ENCODE measurements around the gene CAMK2N1. TPM values are rescaled to one million over a fixed set of nuclear protein-coding genes. Genes with fewer than 3 reads are reported as not detected.

Gene CAMK2N1
- total and polyA plus RNA-seq, 4 donors = 12.3 to 15.1 (median 13.9) TPM

DNA sequence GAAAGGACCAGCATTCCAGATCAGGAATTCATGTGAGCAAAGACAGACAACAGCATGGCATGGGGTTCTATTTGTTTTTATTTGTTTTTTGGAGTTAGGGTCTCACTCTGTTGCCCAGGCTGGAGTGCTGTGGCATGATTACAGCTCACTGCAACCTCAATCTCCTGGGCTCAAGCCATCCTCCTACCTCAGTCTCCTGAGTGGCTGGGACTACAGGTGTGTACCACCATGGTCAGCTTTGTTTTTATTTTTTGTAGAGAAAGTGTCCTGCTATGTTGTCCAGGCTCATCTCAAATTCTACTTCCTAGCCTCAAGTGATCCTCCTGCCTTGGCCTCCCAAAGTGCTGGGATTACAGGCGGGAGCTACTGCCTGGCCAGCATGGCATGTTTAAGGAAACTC lies 9.7 kb upstream of the CAMK2N1 start (continued):
- TF ChIP-seq, protein P1, sequence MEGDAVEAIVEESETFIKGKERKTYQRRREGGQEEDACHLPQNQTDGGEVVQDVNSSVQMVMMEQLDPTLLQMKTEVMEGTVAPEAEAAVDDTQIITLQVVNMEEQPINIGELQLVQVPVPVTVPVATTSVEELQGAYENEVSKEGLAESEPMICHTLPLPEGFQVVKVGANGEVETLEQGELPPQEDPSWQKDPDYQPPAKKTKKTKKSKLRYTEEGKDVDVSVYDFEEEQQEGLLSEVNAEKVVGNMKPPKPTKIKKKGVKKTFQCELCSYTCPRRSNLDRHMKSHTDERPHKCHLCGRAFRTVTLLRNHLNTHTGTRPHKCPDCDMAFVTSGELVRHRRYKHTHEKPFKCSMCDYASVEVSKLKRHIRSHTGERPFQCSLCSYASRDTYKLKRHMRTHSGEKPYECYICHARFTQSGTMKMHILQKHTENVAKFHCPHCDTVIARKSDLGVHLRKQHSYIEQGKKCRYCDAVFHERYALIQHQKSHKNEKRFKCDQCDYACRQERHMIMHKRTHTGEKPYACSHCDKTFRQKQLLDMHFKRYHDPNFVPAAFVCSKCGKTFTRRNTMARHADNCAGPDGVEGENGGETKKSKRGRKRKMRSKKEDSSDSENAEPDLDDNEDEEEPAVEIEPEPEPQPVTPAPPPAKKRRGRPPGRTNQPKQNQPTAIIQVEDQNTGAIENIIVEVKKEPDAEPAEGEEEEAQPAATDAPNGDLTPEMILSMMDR (IDR thresholded peaks at IDR 0.05; ENCODE audit: low read depth, low read length, missing input control) = no peak
- TF ChIP-seq RXRA (IDR thresholded peaks at IDR 0.05) (no peak), NR2F2 (IDR thresholded peaks at IDR 0.05) (no peak)

DNA sequence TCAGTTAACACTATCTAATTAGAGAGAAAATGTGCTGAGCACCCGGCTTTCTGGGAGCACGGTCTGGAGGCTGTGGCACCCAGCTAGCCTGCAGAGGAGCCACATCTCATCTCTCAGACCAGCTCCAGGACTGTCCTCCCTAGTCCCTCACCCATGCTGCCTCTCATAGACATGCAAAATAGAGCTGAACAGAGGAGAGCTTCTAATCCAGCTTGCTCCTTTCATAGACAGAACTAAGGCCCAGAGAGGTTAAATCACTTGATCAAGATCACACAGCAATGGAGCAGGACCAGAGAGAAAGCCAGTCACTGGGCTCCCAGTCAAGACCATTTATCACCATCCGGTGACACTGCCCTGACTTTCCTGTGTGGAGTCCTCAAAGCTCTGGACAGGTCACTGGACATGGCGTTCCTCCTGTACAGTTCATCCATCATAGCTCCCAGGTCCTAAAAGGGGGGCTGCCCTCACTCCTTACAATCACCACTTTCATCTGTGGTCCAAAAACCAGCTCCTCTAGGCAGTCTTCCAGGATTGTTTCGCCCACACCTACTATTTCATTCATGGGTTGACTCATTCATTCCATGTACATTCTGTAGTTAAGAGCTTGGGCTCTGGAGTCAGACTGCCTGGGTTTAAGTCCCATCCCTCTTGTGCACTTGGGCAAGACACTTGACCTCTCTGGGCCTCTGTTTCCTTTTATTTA lies 8.8 kb upstream of the CAMK2N1 start:
- H3K9ac ChIP-seq (ENCODE audit: low read depth in 1 of 2, low read length in 2 of 2) = no peak overlapping the region
- H3K9me3 ChIP-seq (ENCODE audit: control insufficient read depth in 4 of 4, low read length in 3 of 4) = no peaks in the 10 kb centered on the region
- WGBS = 64% methylated on average over 5 of the region's 5 CpGs
- peaks cover 0 to 6% (median 3%) of the 10 kb centered on the region in 4 donors for H3K4me1 ChIP-seq (ENCODE audit: control insufficient read depth in 4 of 4, insufficient read depth in 4 of 4, low read length in 3 of 4)
- peaks cover 2 to 15% (median 3%) of the 10 kb centered on the region in 4 donors for H3K36me3 ChIP-seq (ENCODE audit: control insufficient read depth in 4 of 4, insufficient read depth in 3 of 4, low read depth in 1 of 4, low read length in 3 of 4)
- H3K27me3 ChIP-seq (ENCODE audit: control insufficient read depth in 4 of 4, insufficient read depth in 4 of 4, low read length in 3 of 4) = no peaks in the 10 kb centered on the region
- no peak overlapping the region for H3K4me3 ChIP-seq (ENCODE audit: low read depth in 1 of 3, low read length in 3 of 3)
- H3K27ac ChIP-seq (ENCODE audit: low read depth in 1 of 2, low read length in 2 of 2) = no peak overlapping the region
- TF ChIP-seq NR2F2 (IDR thresholded peaks at IDR 0.05) (no peak), TAF1 (conservative IDR thresholded peaks at IDR 0.05) (no peak), SP1 (IDR thresholded peaks at IDR 0.05) (no peak), GABPA (IDR thresholded peaks at IDR 0.05 in 1 of 2, conservative IDR thresholded peaks at IDR 0.05 in 1 of 2) (no peak), HNF4G (IDR thresholded peaks at IDR 0.05) (no peak), FOXA1 (IDR thresholded peaks at IDR 0.05) (no peak), RAD21 (IDR thresholded peaks at IDR 0.05) (no peak)
- TF ChIP-seq, protein P1 (IDR thresholded peaks at IDR 0.05; ENCODE audit: low read depth, low read length, missing input control) = no peak
- TF ChIP-seq, protein P2, sequence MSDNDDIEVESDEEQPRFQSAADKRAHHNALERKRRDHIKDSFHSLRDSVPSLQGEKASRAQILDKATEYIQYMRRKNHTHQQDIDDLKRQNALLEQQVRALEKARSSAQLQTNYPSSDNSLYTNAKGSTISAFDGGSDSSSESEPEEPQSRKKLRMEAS (IDR thresholded peaks at IDR 0.05) = no peak
- TF ChIP-seq, protein P3, sequence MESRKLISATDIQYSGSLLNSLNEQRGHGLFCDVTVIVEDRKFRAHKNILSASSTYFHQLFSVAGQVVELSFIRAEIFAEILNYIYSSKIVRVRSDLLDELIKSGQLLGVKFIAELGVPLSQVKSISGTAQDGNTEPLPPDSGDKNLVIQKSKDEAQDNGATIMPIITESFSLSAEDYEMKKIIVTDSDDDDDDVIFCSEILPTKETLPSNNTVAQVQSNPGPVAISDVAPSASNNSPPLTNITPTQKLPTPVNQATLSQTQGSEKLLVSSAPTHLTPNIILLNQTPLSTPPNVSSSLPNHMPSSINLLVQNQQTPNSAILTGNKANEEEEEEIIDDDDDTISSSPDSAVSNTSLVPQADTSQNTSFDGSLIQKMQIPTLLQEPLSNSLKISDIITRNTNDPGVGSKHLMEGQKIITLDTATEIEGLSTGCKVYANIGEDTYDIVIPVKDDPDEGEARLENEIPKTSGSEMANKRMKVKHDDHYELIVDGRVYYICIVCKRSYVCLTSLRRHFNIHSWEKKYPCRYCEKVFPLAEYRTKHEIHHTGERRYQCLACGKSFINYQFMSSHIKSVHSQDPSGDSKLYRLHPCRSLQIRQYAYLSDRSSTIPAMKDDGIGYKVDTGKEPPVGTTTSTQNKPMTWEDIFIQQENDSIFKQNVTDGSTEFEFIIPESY (IDR thresholded peaks at IDR 0.05) = no peak
- TF ChIP-seq, protein P4, sequence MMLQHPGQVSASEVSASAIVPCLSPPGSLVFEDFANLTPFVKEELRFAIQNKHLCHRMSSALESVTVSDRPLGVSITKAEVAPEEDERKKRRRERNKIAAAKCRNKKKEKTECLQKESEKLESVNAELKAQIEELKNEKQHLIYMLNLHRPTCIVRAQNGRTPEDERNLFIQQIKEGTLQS (IDR thresholded peaks at IDR 0.05) = no peak
- no peak for DNase-seq (ENCODE audit: low spot score)
